ENCODE results near the gene ATP9B.
"Not testable (repeated sequence)": the region's sequence is repeated elsewhere in the genome, so short reads cannot be mapped to it uniquely, and the experiment has no call there.

The ATP9B gene

DNA sequence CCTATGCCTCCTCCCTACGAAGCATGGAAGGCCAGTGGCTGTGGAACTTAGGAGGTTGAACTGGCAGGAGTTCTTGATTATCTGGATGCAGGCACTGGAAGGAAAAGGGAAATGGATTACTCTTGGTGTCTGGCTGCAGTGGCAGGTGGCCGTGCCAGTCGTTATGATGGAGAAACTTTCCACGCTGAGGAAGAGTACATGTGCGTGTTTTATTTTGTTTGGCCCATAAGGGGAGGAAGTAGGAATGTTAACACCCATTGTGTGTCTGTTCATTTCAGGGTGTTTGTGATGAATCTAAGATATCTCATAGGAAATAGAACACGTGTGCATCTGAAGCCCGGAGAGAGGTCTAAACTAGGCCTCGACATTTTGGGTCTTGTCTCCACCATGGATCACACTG, 203.7 kb downstream of the ATP9B start:
- TF ChIP-seq, protein P1, sequence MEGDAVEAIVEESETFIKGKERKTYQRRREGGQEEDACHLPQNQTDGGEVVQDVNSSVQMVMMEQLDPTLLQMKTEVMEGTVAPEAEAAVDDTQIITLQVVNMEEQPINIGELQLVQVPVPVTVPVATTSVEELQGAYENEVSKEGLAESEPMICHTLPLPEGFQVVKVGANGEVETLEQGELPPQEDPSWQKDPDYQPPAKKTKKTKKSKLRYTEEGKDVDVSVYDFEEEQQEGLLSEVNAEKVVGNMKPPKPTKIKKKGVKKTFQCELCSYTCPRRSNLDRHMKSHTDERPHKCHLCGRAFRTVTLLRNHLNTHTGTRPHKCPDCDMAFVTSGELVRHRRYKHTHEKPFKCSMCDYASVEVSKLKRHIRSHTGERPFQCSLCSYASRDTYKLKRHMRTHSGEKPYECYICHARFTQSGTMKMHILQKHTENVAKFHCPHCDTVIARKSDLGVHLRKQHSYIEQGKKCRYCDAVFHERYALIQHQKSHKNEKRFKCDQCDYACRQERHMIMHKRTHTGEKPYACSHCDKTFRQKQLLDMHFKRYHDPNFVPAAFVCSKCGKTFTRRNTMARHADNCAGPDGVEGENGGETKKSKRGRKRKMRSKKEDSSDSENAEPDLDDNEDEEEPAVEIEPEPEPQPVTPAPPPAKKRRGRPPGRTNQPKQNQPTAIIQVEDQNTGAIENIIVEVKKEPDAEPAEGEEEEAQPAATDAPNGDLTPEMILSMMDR (IDR thresholded peaks at IDR 0.05; ENCODE audit: low read depth, low read length, missing control alignments): no peak
- DNase-seq (ENCODE audit: low read depth): no peak

DNA sequence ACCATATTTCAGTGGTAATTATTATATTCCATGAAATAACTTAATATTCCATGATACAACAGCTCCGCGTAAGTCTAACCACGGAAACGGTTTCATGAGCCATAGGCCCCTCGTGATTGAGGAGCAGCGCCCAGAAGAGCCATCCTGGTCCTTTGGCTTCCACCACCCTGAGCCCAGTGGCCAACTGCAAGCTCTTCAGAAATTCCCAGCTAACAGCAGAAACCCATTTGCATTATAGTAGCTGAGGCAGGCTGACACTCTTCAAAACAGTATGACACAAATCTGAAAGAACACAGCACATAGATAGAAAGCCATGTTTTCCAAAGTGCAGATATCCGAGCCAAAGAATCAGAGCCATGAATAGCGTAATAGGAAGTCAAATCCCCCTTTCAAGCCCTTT, 205.6 kb downstream of the ATP9B start:
- H3K4me3 ChIP-seq (ENCODE audit: low read depth, low read length): no peak overlapping the region; the same call in 1 of the 2 replicates
- TF ChIP-seq, protein P1 (IDR thresholded peaks at IDR 0.05; ENCODE audit: low read depth, low read length, missing control alignments): no peak
- no peak for DNase-seq (ENCODE audit: low read depth)

More for the DNA sequence above, 203.7 kb downstream of the ATP9B start:
- no peak overlapping the region for H3K4me3 ChIP-seq (ENCODE audit: low read depth, low read length)

DNA sequence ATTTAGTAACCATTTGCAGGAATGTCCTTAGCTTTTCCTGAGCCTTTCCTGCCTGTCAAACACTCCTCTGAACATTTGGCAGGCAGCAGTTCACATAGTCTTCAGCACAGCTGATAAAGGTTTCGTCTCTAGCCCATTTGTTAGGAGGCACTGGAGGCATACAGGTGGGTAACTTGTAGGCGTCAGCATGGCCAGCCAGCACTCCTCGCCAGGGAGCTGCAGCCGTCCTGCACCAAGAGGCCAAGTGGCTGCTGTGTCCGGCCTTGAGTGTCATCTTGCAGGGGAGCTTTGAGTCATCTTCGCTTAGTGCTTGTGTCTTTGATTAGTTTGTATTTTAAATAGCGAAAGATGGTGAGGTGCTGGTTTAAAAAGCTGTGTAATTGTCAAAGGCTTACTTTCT, 206.3 kb downstream of the ATP9B start:
- TF ChIP-seq, protein P1 (IDR thresholded peaks at IDR 0.05; ENCODE audit: low read depth, low read length, missing control alignments): no peak
- no peak for DNase-seq (ENCODE audit: low read depth)
- H3K4me3 ChIP-seq (ENCODE audit: low read depth, low read length): peak overlapping the region; percentile 22

- DNase-seq (ENCODE audit: low read depth): peak; percentile 57
- H3K4me3 ChIP-seq (ENCODE audit: low read depth, low read length): no peak overlapping the region
- TF ChIP-seq, protein P1 (IDR thresholded peaks at IDR 0.05; ENCODE audit: low read depth, low read length, missing control alignments): no peak
Observed at GRCh38 chr18:79275992-79276391, 206.8 kb downstream of the ATP9B start.

- TF ChIP-seq, protein P1 (IDR thresholded peaks at IDR 0.05; ENCODE audit: low read depth, low read length, missing control alignments): no peak
- DNase-seq (ENCODE audit: low read depth): no peak
- no peak overlapping the region for H3K4me3 ChIP-seq (ENCODE audit: low read depth, low read length)
Observed at GRCh38 chr18:79278896-79279295, 209.7 kb downstream of the ATP9B start.

DNA sequence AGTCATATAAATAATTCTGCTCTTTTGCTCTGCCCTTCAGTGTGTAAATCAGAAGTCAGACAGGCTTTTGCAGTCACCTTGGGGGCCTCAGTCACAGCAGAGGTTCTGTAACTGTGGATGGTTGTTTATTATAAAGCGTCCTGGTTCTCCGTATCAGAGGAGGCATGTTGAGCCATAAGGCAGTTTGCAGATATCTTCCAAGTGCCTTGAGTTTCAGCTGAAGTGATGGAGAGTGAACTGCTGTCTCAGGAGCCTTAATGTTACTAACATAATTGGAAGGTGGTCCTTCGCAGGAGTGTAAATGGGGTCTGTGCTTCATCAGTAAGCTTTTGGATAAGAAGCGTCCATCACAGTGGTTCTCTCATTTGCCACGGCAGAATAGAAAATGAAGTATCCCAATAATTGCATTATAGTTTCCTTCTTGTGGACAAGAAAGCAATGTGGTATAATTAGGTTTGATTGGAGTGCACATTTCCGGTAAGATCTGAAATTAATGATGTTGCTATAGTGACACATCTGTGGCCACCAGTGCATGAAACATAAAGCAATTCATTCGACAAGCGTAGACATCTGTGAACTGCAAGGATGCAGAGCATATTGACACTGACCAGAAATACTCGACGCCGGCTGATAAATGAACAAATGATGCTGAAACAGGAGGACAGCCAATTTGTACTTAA, 214.1 kb downstream of the ATP9B start:
- no peak overlapping the region for H3K4me3 ChIP-seq (ENCODE audit: low read depth, low read length)
- TF ChIP-seq, protein P1 (IDR thresholded peaks at IDR 0.05; ENCODE audit: low read depth, low read length, missing control alignments): no peak
- DNase-seq (ENCODE audit: low read depth): no peak

DNA sequence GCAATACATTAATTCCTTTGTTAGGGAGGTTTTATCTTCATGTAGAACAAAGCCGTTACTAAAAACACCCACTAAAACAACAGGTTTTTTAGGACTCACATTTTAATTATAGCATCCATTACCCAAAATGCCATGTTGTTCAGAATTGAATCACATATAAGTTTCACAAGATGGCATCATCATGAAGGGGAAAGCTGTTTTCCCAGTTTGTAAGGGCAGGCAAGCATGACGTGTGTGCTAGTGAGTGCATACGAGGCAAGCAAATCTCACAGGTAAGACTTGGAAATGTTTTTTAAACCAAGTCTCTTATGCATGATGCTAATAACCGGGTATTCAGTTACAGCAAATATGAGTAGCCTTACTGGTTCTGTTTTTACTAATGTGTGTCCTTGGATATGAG, 214.7 kb downstream of the ATP9B start:
- H3K4me3 ChIP-seq (ENCODE audit: low read depth, low read length): no peak overlapping the region
- TF ChIP-seq, protein P1 (IDR thresholded peaks at IDR 0.05; ENCODE audit: low read depth, low read length, missing control alignments): no peak
- no peak for DNase-seq (ENCODE audit: low read depth)

DNA sequence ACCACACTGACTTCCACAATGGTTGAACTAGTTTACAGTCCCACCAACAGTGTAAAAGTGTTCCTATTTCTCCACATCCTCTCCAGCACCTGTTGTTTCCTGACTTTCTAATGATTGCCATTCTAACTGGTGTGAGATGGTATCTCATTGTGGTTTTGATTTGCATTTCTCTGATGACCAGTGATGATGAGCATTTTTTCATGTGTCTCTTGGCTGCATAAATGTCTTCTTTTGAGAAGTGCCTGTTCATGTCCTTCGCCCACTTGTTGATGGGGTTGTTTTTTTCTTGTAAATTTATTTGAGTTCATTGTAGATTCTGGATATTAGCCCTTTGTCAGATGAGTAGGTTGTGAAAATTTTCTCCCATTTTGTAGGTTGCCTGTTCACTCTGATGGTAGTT, 216.0 kb downstream of the ATP9B start:
- DNase-seq (ENCODE audit: low read depth); H3K4me3 ChIP-seq (ENCODE audit: low read depth, low read length): not testable (repeated sequence)

DNA sequence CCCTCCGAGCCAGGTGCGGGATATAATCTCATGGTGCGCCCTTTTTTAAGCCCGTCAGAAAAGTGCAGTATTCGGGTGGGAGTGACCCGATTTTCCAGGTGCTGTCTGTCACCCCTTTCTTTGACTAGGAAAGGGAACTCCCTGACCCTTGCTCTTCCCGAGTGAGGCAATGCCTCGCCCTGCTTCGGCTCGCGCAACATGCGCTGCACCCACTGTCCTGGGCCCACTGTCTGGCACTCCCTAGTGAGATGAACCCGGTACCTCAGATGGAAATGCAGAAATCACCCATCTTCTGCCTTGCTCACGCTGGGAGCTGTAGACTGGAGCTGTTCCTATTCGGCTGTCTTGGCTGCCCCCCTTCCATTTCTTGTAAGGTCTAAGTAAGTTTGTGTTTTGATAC, 221.2 kb downstream of the ATP9B start:
- not testable (repeated sequence) for H3K4me3 ChIP-seq (ENCODE audit: low read depth, low read length); DNase-seq (ENCODE audit: low read depth)

All from GM12864 (cell line).